Esophagus squamous epithelium (tissue), 4 donors: ENCODE results near the gene PLXNB3.

Source experiments
- CTCF ChIP-seq, 6 experiments: fragments of 450-650 bp in 4 of 6; fragments of 200-600 bp in 2 of 6; sonication (generic) in 2 of 6; IDR thresholded peaks; one replicate each; pipeline ENCODE4 v1.5.1; 2016 to 2019; ENCODE audit warnings: antibody characterized with exemption in 6 of 6, mild to moderate bottlenecking in 4 of 6, moderate library complexity in 4 of 6
- POLR2A ChIP-seq, 4 donors: fragments of 450-650 bp; IDR thresholded peaks; one replicate each; pipeline ENCODE4 v1.6.1; 2017; ENCODE audit warnings: antibody characterized with exemption in 4 of 4, mild to moderate bottlenecking in 4 of 4, moderate library complexity in 3 of 4

GRCh38 chrX:153722704-153723350 lies 41.2 kb upstream of the PLXNB3 start:
- TF ChIP-seq CTCF (IDR thresholded peaks at IDR 0.05) (no peak), POLR2A (IDR thresholded peaks at IDR 0.05) (no peak)
